Measurements from ENCODE around the gene GLDN. TPM values are rescaled to one million over a fixed set of nuclear protein-coding genes. Genes with fewer than 3 reads are reported as not detected.

The GLDN gene
- total and polyA plus RNA-seq, 7 donors = 0.07 to 1.7 (median 1.1) TPM

DNA sequence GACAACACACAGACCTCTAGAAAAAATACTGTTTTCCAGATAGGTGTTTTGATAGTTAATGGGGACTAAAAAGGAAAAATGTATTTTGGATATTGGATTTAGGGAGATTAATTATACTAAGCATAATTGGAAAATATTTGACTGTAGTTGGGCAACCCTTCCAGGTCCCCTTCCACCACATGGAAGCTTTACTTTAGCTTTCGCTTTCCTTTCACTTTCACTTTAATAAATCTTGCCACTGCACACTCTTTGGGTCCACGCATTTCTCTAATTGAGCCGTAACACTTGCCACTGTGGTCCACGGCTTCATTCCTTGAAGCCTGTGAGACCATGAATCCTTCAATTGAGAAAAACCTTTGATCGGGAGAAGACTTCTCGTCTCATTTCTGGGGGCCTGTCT, 15.5 kb downstream of the GLDN start:
- TF ChIP-seq, protein P1, sequence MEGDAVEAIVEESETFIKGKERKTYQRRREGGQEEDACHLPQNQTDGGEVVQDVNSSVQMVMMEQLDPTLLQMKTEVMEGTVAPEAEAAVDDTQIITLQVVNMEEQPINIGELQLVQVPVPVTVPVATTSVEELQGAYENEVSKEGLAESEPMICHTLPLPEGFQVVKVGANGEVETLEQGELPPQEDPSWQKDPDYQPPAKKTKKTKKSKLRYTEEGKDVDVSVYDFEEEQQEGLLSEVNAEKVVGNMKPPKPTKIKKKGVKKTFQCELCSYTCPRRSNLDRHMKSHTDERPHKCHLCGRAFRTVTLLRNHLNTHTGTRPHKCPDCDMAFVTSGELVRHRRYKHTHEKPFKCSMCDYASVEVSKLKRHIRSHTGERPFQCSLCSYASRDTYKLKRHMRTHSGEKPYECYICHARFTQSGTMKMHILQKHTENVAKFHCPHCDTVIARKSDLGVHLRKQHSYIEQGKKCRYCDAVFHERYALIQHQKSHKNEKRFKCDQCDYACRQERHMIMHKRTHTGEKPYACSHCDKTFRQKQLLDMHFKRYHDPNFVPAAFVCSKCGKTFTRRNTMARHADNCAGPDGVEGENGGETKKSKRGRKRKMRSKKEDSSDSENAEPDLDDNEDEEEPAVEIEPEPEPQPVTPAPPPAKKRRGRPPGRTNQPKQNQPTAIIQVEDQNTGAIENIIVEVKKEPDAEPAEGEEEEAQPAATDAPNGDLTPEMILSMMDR (IDR thresholded peaks at IDR 0.05) = no peak
- intact Hi-C loops (cut with DNase I) = no loop called here
- Histone ChIP-seq H3K27ac (no peak overlapping the region), H3K4me3 (no peak overlapping the region), H3K4me1 (no peaks in the 10 kb centered on the region), H3K36me3 (ENCODE audit: insufficient read depth in 1 of 2, low read depth in 1 of 2) (no peaks in the 10 kb centered on the region), H3K27me3 (ENCODE audit: insufficient read depth in 3 of 3, low read length in 2 of 3) (no peaks in the 10 kb centered on the region), H3K9me3 (no peaks in the 10 kb centered on the region)
- no peak for DNase-seq
- no peak for ATAC-seq
- 72 to 86% (median 82%) methylated on average over 6 of the region's 6 CpGs for WGBS, 3 donors

DNA sequence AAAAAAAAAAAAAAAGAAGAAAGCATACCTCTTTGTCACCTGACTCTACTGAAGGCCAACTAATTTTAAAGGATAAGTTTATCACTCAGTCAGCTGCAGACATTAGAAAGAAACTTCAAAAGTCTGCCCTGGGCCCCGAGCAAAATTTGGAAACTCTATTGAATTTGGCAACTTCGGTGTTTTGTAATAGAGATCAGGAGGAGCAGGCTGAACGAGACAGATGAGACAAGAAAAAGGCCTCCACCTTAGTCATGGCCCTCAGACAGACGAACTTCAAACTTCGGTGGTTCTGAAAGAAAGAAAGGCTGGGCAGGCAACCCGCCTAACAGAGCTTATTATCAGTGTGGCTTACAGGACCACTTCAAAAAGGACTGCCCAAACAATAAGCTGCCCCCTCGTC, 18.5 kb downstream of the GLDN start:
- no peak overlapping the region for H3K4me3 ChIP-seq
- no peaks in the 10 kb centered on the region for H3K9me3 ChIP-seq
- H3K27ac ChIP-seq = no peak overlapping the region
- WGBS, 3 donors = 78 to 90% (median 84%) methylated on average over 7 of the region's 7 CpGs
- DNase-seq (no peak), ATAC-seq (no peak)
- H3K36me3 ChIP-seq (ENCODE audit: insufficient read depth in 1 of 2, low read depth in 1 of 2) = no peaks in the 10 kb centered on the region
- TF ChIP-seq, protein P1 (IDR thresholded peaks at IDR 0.05) = no peak
- intact Hi-C loops (cut with DNase I) = no loop called here
- H3K27me3 ChIP-seq (ENCODE audit: insufficient read depth in 3 of 3, low read length in 2 of 3) = no peaks in the 10 kb centered on the region
- no peaks in the 10 kb centered on the region for H3K4me1 ChIP-seq

DNA sequence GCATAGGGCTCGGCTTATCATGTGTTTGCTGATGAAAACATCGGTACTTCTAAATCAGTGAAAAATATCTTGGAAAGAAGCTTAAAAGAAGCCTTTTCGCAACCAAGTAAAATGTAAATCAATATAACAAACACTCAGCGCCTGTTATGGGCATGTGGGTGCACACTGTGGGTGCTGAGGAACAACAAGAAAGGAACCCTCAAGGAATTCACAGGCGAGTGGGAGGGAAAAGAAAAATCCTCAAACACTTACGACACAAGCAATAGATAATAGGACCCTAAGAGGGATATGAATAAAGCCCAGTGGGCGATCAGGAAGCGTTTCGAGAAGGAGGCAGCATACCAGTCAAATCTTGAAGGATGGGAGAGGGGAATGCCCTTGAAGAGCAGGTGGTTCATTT, 21.9 kb downstream of the GLDN start:
- WGBS, 3 donors = 72 to 80% (median 75%) methylated on average over 9 of the region's 9 CpGs
- intact Hi-C loops (cut with DNase I) = no loop called here
- DNase-seq = no peak
- H3K36me3 ChIP-seq (ENCODE audit: insufficient read depth in 1 of 2, low read depth in 1 of 2) = no peaks in the 10 kb centered on the region
- no peak overlapping the region for H3K27ac ChIP-seq
- H3K4me1 ChIP-seq = no peaks in the 10 kb centered on the region
- ATAC-seq = no peak
- no peak overlapping the region for H3K4me3 ChIP-seq
- TF ChIP-seq, protein P1 (IDR thresholded peaks at IDR 0.05) = no peak
- no peaks in the 10 kb centered on the region for H3K9me3 ChIP-seq
- no peaks in the 10 kb centered on the region for H3K27me3 ChIP-seq (ENCODE audit: insufficient read depth in 3 of 3, low read length in 2 of 3)

DNA sequence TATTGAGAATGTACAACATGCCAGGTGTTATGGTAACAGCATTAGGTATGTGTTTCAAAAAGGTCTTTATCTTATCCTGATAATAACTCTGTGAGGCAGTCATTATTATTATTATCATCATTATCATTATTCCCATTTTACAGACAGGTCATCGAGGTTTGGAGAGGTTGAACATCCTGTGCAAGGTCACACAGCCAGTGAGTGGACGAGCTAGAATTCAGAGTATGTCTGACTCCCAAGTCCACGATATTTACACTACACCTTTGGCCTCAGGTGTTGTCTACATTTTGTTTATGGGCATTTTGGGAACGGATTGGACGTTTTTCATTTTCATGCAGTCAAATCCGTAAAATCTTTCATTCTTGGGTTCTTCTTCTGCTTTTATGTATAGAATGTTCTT, 24.0 kb downstream of the GLDN start:
- Histone ChIP-seq H3K27ac (no peak overlapping the region), H3K27me3 (ENCODE audit: insufficient read depth in 3 of 3, low read length in 2 of 3) (no peaks in the 10 kb centered on the region), H3K4me3 (no peak overlapping the region), H3K9me3 (no peaks in the 10 kb centered on the region), H3K4me1 (no peaks in the 10 kb centered on the region), H3K36me3 (ENCODE audit: insufficient read depth in 1 of 2, low read depth in 1 of 2) (no peaks in the 10 kb centered on the region)
- ATAC-seq (no peak), DNase-seq (no peak)
- intact Hi-C loops (cut with DNase I) = no loop called here
- TF ChIP-seq, protein P1 (IDR thresholded peaks at IDR 0.05) = no peak
- 88 to 90% (median 89%) methylated on average over 6 of the region's 6 CpGs for WGBS, 3 donors

DNA sequence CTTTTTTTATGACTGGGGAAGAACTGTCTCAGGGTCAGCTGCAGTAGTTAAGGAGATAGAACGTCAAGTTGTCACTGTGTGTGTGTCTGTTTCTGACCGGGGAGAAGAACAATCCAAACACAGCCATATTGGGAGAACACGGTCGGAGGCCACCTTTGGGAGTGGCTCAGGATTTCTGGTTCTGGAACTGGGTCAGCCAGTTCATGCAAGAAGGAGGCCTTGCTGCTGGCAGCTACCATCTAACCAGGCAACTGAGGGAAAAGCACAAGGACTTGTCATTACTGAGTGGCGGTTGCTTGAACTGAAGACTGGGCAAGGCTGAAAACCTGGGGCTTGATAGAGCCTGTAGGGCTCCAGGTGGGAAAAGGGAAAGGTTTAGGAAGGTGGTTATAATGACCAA, 24.6 kb downstream of the GLDN start:
- intact Hi-C loops (cut with DNase I) = no loop called here
- 75 to 82% (median 77%) methylated on average over 5 of the region's 5 CpGs for WGBS, 3 donors
- H3K27ac ChIP-seq = no peak overlapping the region
- no peaks in the 10 kb centered on the region for H3K27me3 ChIP-seq (ENCODE audit: insufficient read depth in 3 of 3, low read length in 2 of 3)
- H3K4me3 ChIP-seq = no peak overlapping the region
- H3K4me1 ChIP-seq = no peaks in the 10 kb centered on the region
- TF ChIP-seq, protein P1 (IDR thresholded peaks at IDR 0.05) = no peak
- DNase-seq = no peak
- no peaks in the 10 kb centered on the region for H3K36me3 ChIP-seq (ENCODE audit: insufficient read depth in 1 of 2, low read depth in 1 of 2)
- H3K9me3 ChIP-seq = no peaks in the 10 kb centered on the region
- ATAC-seq = no peak

All from psoas muscle (tissue), 8 donors.